ENCODE data around the gene SLC24A3. TPM values are rescaled to one million over a fixed set of nuclear protein-coding genes. Genes with fewer than 3 reads are reported as not detected.

The SLC24A3 gene
- total and polyA plus RNA-seq, 4 donors, result 1.9 to 8.4 (median 5.8) TPM

DNA sequence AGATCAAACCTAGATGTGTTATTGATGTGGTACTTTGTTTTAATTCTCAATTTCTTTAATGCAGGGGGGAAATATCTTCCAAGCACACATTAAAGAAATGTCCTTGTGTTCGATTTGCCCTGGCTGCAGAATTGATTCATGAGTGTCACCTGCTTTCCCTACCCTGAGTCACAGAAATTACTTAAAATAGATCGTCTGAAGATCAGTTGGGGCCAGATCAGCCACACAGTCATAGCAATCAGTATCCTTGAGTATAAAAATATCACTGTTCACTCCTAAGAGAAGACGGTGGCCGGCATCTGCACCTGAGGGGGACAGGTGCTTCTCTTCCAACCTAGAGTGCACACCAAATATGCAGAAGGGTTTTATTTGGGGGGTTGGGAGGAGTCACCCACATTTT is 430.4 kb downstream of the SLC24A3 start:
- Histone ChIP-seq H3K36me3 (ENCODE audit: control insufficient read depth in 4 of 4, insufficient read depth in 4 of 4, low read length in 4 of 4) (no peaks in the 10 kb centered on the region), H3K9me3 (ENCODE audit: control insufficient read depth in 4 of 4, insufficient read depth in 3 of 4, low read length in 3 of 4) (no peaks in the 10 kb centered on the region), H3K27me3 (ENCODE audit: control insufficient read depth in 3 of 3, insufficient read depth in 3 of 3, low read length in 2 of 3) (no peaks in the 10 kb centered on the region), H3K27ac (ENCODE audit: low read depth in 1 of 2, low read length in 1 of 2) (no peak overlapping the region), H3K4me3 (no peak overlapping the region), H3K9ac (ENCODE audit: insufficient read depth in 1 of 2, low read length in 2 of 2) (no peak overlapping the region), H3K4me1 (ENCODE audit: control insufficient read depth in 5 of 5, insufficient read depth in 5 of 5, low read length in 5 of 5) (no peaks in the 10 kb centered on the region)
- WGBS, 2 donors, result 86 to 87% methylated on average over 4 of the region's 4 CpGs
- TF ChIP-seq, protein P1, sequence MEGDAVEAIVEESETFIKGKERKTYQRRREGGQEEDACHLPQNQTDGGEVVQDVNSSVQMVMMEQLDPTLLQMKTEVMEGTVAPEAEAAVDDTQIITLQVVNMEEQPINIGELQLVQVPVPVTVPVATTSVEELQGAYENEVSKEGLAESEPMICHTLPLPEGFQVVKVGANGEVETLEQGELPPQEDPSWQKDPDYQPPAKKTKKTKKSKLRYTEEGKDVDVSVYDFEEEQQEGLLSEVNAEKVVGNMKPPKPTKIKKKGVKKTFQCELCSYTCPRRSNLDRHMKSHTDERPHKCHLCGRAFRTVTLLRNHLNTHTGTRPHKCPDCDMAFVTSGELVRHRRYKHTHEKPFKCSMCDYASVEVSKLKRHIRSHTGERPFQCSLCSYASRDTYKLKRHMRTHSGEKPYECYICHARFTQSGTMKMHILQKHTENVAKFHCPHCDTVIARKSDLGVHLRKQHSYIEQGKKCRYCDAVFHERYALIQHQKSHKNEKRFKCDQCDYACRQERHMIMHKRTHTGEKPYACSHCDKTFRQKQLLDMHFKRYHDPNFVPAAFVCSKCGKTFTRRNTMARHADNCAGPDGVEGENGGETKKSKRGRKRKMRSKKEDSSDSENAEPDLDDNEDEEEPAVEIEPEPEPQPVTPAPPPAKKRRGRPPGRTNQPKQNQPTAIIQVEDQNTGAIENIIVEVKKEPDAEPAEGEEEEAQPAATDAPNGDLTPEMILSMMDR (IDR thresholded peaks at IDR 0.05; ENCODE audit: control extremely low read depth, extremely low read depth), result no peak
- ATAC-seq (ENCODE audit: insufficient read depth, low FRiP score) (no peak), DNase-seq (no peak)

- Histone ChIP-seq H3K9me3 (ENCODE audit: control insufficient read depth in 4 of 4, insufficient read depth in 3 of 4, low read length in 3 of 4) (no peaks in the 10 kb centered on the region), H3K4me3 (no peak overlapping the region), H3K36me3 (ENCODE audit: control insufficient read depth in 4 of 4, insufficient read depth in 4 of 4, low read length in 4 of 4) (no peaks in the 10 kb centered on the region), H3K27ac (ENCODE audit: low read depth in 1 of 2, low read length in 1 of 2) (no peak overlapping the region), H3K4me1 (ENCODE audit: control insufficient read depth in 5 of 5, insufficient read depth in 5 of 5, low read length in 5 of 5) (no peaks in the 10 kb centered on the region), H3K9ac (ENCODE audit: insufficient read depth in 1 of 2, low read length in 2 of 2) (no peak overlapping the region), H3K27me3 (ENCODE audit: control insufficient read depth in 3 of 3, insufficient read depth in 3 of 3, low read length in 2 of 3) (no peaks in the 10 kb centered on the region)
- TF ChIP-seq, protein P1 (IDR thresholded peaks at IDR 0.05; ENCODE audit: control extremely low read depth, extremely low read depth), result no peak
- no peak for ATAC-seq (ENCODE audit: insufficient read depth, low FRiP score)
- WGBS, 2 donors, result 75 to 82% methylated on average over 9 of the region's 9 CpGs
- DNase-seq, result no peak
Measured at GRCh38 chr20:19644085-19644484, 431.6 kb downstream of the SLC24A3 start.

DNA sequence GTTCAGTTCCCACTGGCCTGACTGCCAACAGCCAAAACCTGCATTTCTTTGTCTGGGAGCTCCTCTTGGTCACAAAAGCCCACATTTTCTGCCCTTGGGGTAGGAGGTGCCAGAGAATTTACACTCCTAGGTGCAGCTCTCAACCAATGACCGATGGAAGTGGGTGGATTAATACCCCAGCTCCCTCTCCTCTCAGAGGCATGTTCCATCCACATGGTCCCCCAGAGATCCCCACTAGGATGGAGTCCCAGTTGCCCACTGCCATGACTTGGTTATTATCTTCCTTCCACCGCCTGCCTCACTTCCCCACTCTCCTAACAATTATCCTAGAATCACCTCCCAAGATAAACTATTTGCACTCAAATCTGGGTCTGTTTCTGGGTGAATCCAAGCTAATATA is 434.5 kb downstream of the SLC24A3 start:
- ATAC-seq (ENCODE audit: insufficient read depth, low FRiP score), result no peak
- Histone ChIP-seq H3K4me3 (no peak overlapping the region), H3K4me1 (ENCODE audit: control insufficient read depth in 5 of 5, insufficient read depth in 5 of 5, low read length in 5 of 5) (no peaks in the 10 kb centered on the region), H3K9ac (ENCODE audit: insufficient read depth in 1 of 2, low read length in 2 of 2) (no peak overlapping the region), H3K27me3 (ENCODE audit: control insufficient read depth in 3 of 3, insufficient read depth in 3 of 3, low read length in 2 of 3) (no peaks in the 10 kb centered on the region), H3K27ac (ENCODE audit: low read depth in 1 of 2, low read length in 1 of 2) (no peak overlapping the region), H3K9me3 (ENCODE audit: control insufficient read depth in 4 of 4, insufficient read depth in 3 of 4, low read length in 3 of 4) (peaks cover 0 to 1% (median 0%) of the 10 kb centered on the region in 4 donors), H3K36me3 (ENCODE audit: control insufficient read depth in 4 of 4, insufficient read depth in 4 of 4, low read length in 4 of 4) (no peaks in the 10 kb centered on the region)
- TF ChIP-seq, protein P1 (IDR thresholded peaks at IDR 0.05; ENCODE audit: control extremely low read depth, extremely low read depth), result no peak
- DNase-seq, result no peak
- 95 to 98% methylated on average over 2 of the region's 2 CpGs for WGBS, 2 donors

- TF ChIP-seq, protein P1 (IDR thresholded peaks at IDR 0.05; ENCODE audit: control extremely low read depth, extremely low read depth), result no peak
Measured at GRCh38 chr20:19648024-19648423, 435.6 kb downstream of the SLC24A3 start.

More at GRCh38 chr20:19648024-19648423, 435.6 kb downstream of the SLC24A3 start:
- Histone ChIP-seq H3K9me3 (ENCODE audit: control insufficient read depth in 4 of 4, insufficient read depth in 3 of 4, low read length in 3 of 4) (peaks cover 0 to 1% (median 0%) of the 10 kb centered on the region in 4 donors), H3K9ac (ENCODE audit: insufficient read depth in 1 of 2, low read length in 2 of 2) (no peak overlapping the region), H3K36me3 (ENCODE audit: control insufficient read depth in 4 of 4, insufficient read depth in 4 of 4, low read length in 4 of 4) (no peaks in the 10 kb centered on the region), H3K4me1 (ENCODE audit: control insufficient read depth in 5 of 5, insufficient read depth in 5 of 5, low read length in 5 of 5) (no peaks in the 10 kb centered on the region), H3K27ac (ENCODE audit: low read depth in 1 of 2, low read length in 1 of 2) (no peak overlapping the region), H3K4me3 (no peak overlapping the region), H3K27me3 (ENCODE audit: control insufficient read depth in 3 of 3, insufficient read depth in 3 of 3, low read length in 2 of 3) (no peaks in the 10 kb centered on the region)
- no peak for ATAC-seq (ENCODE audit: insufficient read depth, low FRiP score)
- no peak for DNase-seq
- WGBS, 2 donors, result 82 to 95% methylated on average over 2 of the region's 2 CpGs

Measured in lung (tissue), 12 donors.